A549 (cell line): ENCODE data around the gene KCNN2. TPM values are rescaled to one million over a fixed set of nuclear protein-coding genes. Genes with fewer than 3 reads are reported as not detected.

Experiments
- ATAC-seq, 2 experiments: fragments of 200-7000 bp in 1 of 2; fragments of >200 bp in 1 of 2; cut with Nextera tagmentation in 1 of 2; cut with Tn5 transposase in 1 of 2; 3 replicates each; pipeline versions ENCODE4 v1.8.0 to v1.9.1; 2018 to 2020; ENCODE audit warnings: mild to moderate bottlenecking in 1 of 2, moderate library complexity in 1 of 2
- CTCF ChIA-PET: fragments of 300-600 bp; sonication (Branson Sonifier 250); formaldehyde crosslinking; extraction: SDS; loops from one replicate; lab custom pipeline; 2021; ENCODE audit warnings: antibody characterized with exemption, inconsistent platforms; lab: Yijun Ruan, JAX
- POLR2A ChIA-PET: fragments of 350-600 bp; formaldehyde crosslinking; extraction: SDS; loops from one replicate; lab custom pipeline; 2021; ENCODE audit warnings: antibody characterized with exemption, inconsistent platforms; lab: Yijun Ruan, JAX
- DNase-seq, 2 experiments: peaks; one replicate each; pipeline versions ENCODE4 v3.0.0 to v3.0.0-alpha.2; 2011 to 2016; ENCODE audit warnings: low read depth in 1 of 2, low spot score in 1 of 2
- FAIRE-seq: peaks from 2 replicates; lab custom pipeline; 2011; peaks lifted over from hg19 to GRCh38; lab: Jason Lieb, UNC
- H3K27ac ChIP-seq, 2 experiments: fragments of >200 bp; sonication (Bioruptor Twin); formaldehyde crosslinking; 3 replicates each; pipeline ENCODE4 v1.5.1; 2016 to 2017
- H3K4me1 ChIP-seq: fragments of >200 bp; sonication (Bioruptor Twin); formaldehyde crosslinking; 3 replicates; pipeline ENCODE4 v1.6.1; 2016
- H3K4me2 ChIP-seq: fragments of >200 bp; sonication (Bioruptor Twin); formaldehyde crosslinking; 3 replicates; pipeline ENCODE4 v1.6.1; 2016
- H3K4me3 ChIP-seq: fragments of >200 bp; sonication (Bioruptor Twin); formaldehyde crosslinking; 3 replicates; pipeline ENCODE4 v1.5.1; 2016
- H3K9me3 ChIP-seq: fragments of >200 bp; sonication (Bioruptor Twin); formaldehyde crosslinking; 3 replicates; pipeline ENCODE4 v1.6.1; 2016
- ATOH8 ChIP-seq: fragments of 250-450 bp; sonication (Bioruptor Pico); IDR thresholded peaks from 2 replicates; pipeline ENCODE4 v1.5.0; 2020; ENCODE audit warnings: low read depth, mild to moderate bottlenecking, moderate library complexity
- BCL3 ChIP-seq: fragments of >200 bp; sonication (Bioruptor Twin); formaldehyde crosslinking; IDR thresholded peaks from 3 replicates; pipeline ENCODE4 v1.6.1; 2016
- CEBPB ChIP-seq, 2 experiments: fragments of >200 bp in 1 of 2; sonication (Bioruptor Twin) in 1 of 2; formaldehyde crosslinking in 1 of 2; IDR thresholded peaks; 2 replicates each; pipeline ENCODE4 v1.6.1; 2012 to 2016
- CHD2 ChIP-seq: fragments of 150-350 bp; IDR thresholded peaks from 2 replicates; pipeline ENCODE4 v1.6.1; 2014; ENCODE audit warnings: low read length; ENCODE audit not compliant: partially characterized antibody
- CHD4 ChIP-seq: fragments of 200-600 bp; sonication (generic); IDR thresholded peaks from 2 replicates; pipeline ENCODE4 v1.6.1; 2016; ENCODE audit warnings: antibody characterized with exemption, mild to moderate bottlenecking, borderline replicate concordance
- E2F6 ChIP-seq: IDR thresholded peaks from 2 replicates; pipeline ENCODE4 v1.6.1; 2012; ENCODE audit warnings: low read depth, borderline replicate concordance
- EHF ChIP-seq: fragments of 250-450 bp; sonication (Bioruptor Pico); IDR thresholded peaks from 2 replicates; pipeline ENCODE4 v1.5.0; 2020; ENCODE audit warnings: mild to moderate bottlenecking
- EHMT2 ChIP-seq: fragments of 200-600 bp; sonication (generic); IDR thresholded peaks from 2 replicates; pipeline ENCODE4 v1.6.1; 2016; ENCODE audit warnings: antibody characterized with exemption, low read depth, mild to moderate bottlenecking, moderate library complexity
- EP300 ChIP-seq, 2 experiments: fragments of >200 bp; sonication (Bioruptor Twin); formaldehyde crosslinking; IDR thresholded peaks; 2 replicates in 1 of 2; 3 replicates in 1 of 2; pipeline ENCODE4 v1.6.1; 2016 to 2017
- FOSL2 ChIP-seq, 2 experiments: fragments of 450-650 bp in 1 of 2; fragments of >200 bp in 1 of 2; sonication (Bioruptor Twin) in 1 of 2; formaldehyde crosslinking; IDR thresholded peaks; 2 replicates each; pipeline versions ENCODE4 v1.5.0 to v1.6.1; 2016 to 2020; ENCODE audit warnings: mild to moderate bottlenecking in 1 of 2, moderate library complexity in 1 of 2
- FOXS1 ChIP-seq: fragments of 250-450 bp; sonication (Bioruptor Pico); IDR thresholded peaks from 2 replicates; pipeline ENCODE4 v1.5.0; 2020; ENCODE audit warnings: mild to moderate bottlenecking, moderate library complexity
- GATA3 ChIP-seq: IDR thresholded peaks from 2 replicates; pipeline ENCODE4 v1.6.1; 2012; ENCODE audit warnings: borderline replicate concordance
- HDAC2 ChIP-seq: fragments of 200-600 bp; sonication (generic); IDR thresholded peaks from 2 replicates; pipeline ENCODE4 v1.6.1; 2016
- HEYL ChIP-seq: fragments of 250-450 bp; sonication (Bioruptor Pico); IDR thresholded peaks from 2 replicates; pipeline ENCODE4 v1.8.0; 2021; ENCODE audit warnings: mild to moderate bottlenecking, moderate library complexity
- HMGXB4 ChIP-seq: fragments of 250-450 bp; sonication (Bioruptor Pico); IDR thresholded peaks from 2 replicates; pipeline ENCODE4 v1.5.0; 2021; ENCODE audit warnings: mild to moderate bottlenecking, moderate library complexity, borderline replicate concordance
- HOXA7 ChIP-seq: fragments of 250-450 bp; sonication (Bioruptor Pico); IDR thresholded peaks from 2 replicates; pipeline ENCODE4 v1.5.0; 2020; ENCODE audit warnings: mild to moderate bottlenecking, moderate library complexity
- HOXB13 ChIP-seq: fragments of 250-450 bp; sonication (Bioruptor Pico); IDR thresholded peaks from 2 replicates; pipeline ENCODE4 v1.5.0; 2020; ENCODE audit warnings: low read depth, mild to moderate bottlenecking, moderate library complexity
- MAFK ChIP-seq: fragments of 450-650 bp; IDR thresholded peaks from 2 replicates; pipeline ENCODE4 v1.6.1; 2014; ENCODE audit not compliant: partially characterized antibody
- NR3C1 ChIP-seq: fragments of >200 bp; sonication (Bioruptor Twin); formaldehyde crosslinking; IDR thresholded peaks from 3 replicates; pipeline ENCODE4 v1.6.1; 2017
- POLR2A ChIP-seq: IDR thresholded peaks from 2 replicates; pipeline ENCODE4 v1.6.1; 2012; ENCODE audit warnings: mild to moderate bottlenecking, low read length
- POLR2AphosphoS2 ChIP-seq: conservative IDR thresholded peaks from 2 replicates; pipeline ENCODE4 v1.6.1; 2012; ENCODE audit warnings: low read length, improper control_type of control experiment, inconsistent platforms
- RARB ChIP-seq: fragments of 250-450 bp; sonication (Bioruptor Pico); IDR thresholded peaks from 2 replicates; pipeline ENCODE4 v1.8.0; 2021; ENCODE audit warnings: mild to moderate bottlenecking, moderate library complexity
- RCOR1 ChIP-seq: fragments of 150-350 bp; IDR thresholded peaks from 2 replicates; pipeline ENCODE4 v1.6.1; 2014; ENCODE audit warnings: antibody characterized with exemption, low read length, low read depth
- RFX5 ChIP-seq: fragments of 450-650 bp; IDR thresholded peaks from 2 replicates; pipeline ENCODE4 v1.7.1; 2014; ENCODE audit warnings: antibody characterized with exemption, mild to moderate bottlenecking, moderate library complexity
- TFCP2L1 ChIP-seq: fragments of 250-450 bp; sonication (Bioruptor Pico); IDR thresholded peaks from 2 replicates; pipeline ENCODE4 v1.5.0; 2021; ENCODE audit warnings: mild to moderate bottlenecking
- TP53 ChIP-seq: fragments of 250-450 bp; sonication (Bioruptor Pico); IDR thresholded peaks from 2 replicates; pipeline ENCODE4 v1.5.0; 2021; ENCODE audit warnings: mild to moderate bottlenecking, moderate library complexity
- USF2 ChIP-seq: fragments of 450-650 bp; IDR thresholded peaks from 2 replicates; pipeline ENCODE4 v1.6.1; 2014; ENCODE audit warnings: antibody characterized with exemption
- ZC3H11A ChIP-seq: fragments of 450-650 bp; IDR thresholded peaks from 2 replicates; pipeline ENCODE4 v1.6.1; 2014; ENCODE audit warnings: antibody characterized with exemption, mild to moderate bottlenecking
- ZFP36 ChIP-seq: fragments of 450-650 bp; IDR thresholded peaks from 2 replicates; pipeline ENCODE4 v1.6.1; 2014; ENCODE audit warnings: borderline replicate concordance; ENCODE audit not compliant: partially characterized antibody
- ZNF302 ChIP-seq: fragments of 250-450 bp; sonication (Bioruptor Pico); IDR thresholded peaks from 2 replicates; pipeline ENCODE4 v1.9.0; 2021; ENCODE audit warnings: inconsistent platforms, mild to moderate bottlenecking, moderate library complexity
- WGBS: methylation state at CpG from one replicate; pipeline ENCODE4 v1.1.6; 2017; ENCODE audit errors: missing lambda C conversion rate; 5-methylcytosine and 5-hydroxymethylcytosine counted together
- polyA plus RNA-seq, 4 experiments: library from polyadenylated mRNA; depleted of rRNA in 3 of 4; stranded (reverse); fragments of >200 nt; fragmentation: RNase III in 1 of 4; extraction: RNeasy Plus Mini Kit Qiagen cat#74134 plus additional on column Dnase treatment in 1 of 4; gene quantifications; 2 replicates in 3 of 4; 3 replicates in 1 of 4; pipeline ENCODE4 v1.2.3, GENCODE V29; 2011 to 2017

Gene KCNN2
- polyA plus RNA-seq, 2 of the 4 experiments (the other 2 are of a cell fraction): 0.04 to 0.06 TPM

GRCh38 chr5:114419067-114419388 is 57.2 kb downstream of the KCNN2 start:
- ChIA-PET POLR2A (no interaction called here), CTCF (no interaction called here)
- FAIRE-seq (no peak), DNase-seq (no peak), ATAC-seq (no peak)
- TF ChIP-seq TP53 (no peak), BCL3 (no peak), ZNF302 (CRISPR knock-in tag) (no peak), TFCP2L1 (CRISPR knock-in tag) (no peak), POLR2A (no peak), NR3C1 (no peak), E2F6 (no peak), RFX5 (no peak), RARB (no peak), HDAC2 (no peak), CEBPB (IDR thresholded peaks at IDR 0.05) (no peak), EP300 (IDR thresholded peaks at IDR 0.05) (no peak), CHD2 (no peak), GATA3 (no peak), EHF (no peak), EHMT2 (no peak), HOXA7 (CRISPR knock-in tag) (no peak), POLR2AphosphoS2 (no peak), ATOH8 (CRISPR knock-in tag) (no peak)
- no peaks in the 10 kb centered on the region for H3K4me1 ChIP-seq
- no peak overlapping the region for H3K27ac ChIP-seq
- no peak overlapping the region for H3K4me2 ChIP-seq
- 74% methylated on average over 1 of the region's 1 CpG for WGBS
- no peak overlapping the region for H3K4me3 ChIP-seq
- H3K9me3 ChIP-seq: no peaks in the 10 kb centered on the region

GRCh38 chr5:114419959-114420358 is 58.1 kb downstream of the KCNN2 start:
- no peak for DNase-seq
- no peaks in the 10 kb centered on the region for H3K4me1 ChIP-seq
- POLR2A ChIA-PET: no interaction called here
- no peak for FAIRE-seq
- H3K9me3 ChIP-seq: no peaks in the 10 kb centered on the region
- no peak for ATAC-seq
- no peak overlapping the region for H3K27ac ChIP-seq
- TF ChIP-seq HEYL (CRISPR knock-in tag) (no peak), ZFP36 (no peak), HOXB13 (no peak), FOXS1 (CRISPR knock-in tag) (no peak), ZNF302 (CRISPR knock-in tag) (no peak), TFCP2L1 (CRISPR knock-in tag) (no peak), RARB (no peak), RCOR1 (no peak), FOSL2 (IDR thresholded peaks at IDR 0.05) (no peak), FOSL2 (CRISPR knock-in tag; IDR thresholded peaks at IDR 0.05) (no peak), ZC3H11A (no peak), CHD4 (no peak), HMGXB4 (CRISPR knock-in tag) (no peak), EP300 (IDR thresholded peaks at IDR 0.05) (no peak), GATA3 (no peak), EHF (no peak), USF2 (no peak), CEBPB (IDR thresholded peaks at IDR 0.05) (no peak), HOXA7 (CRISPR knock-in tag) (no peak), MAFK (no peak), POLR2AphosphoS2 (no peak)
- H3K4me2 ChIP-seq: no peak overlapping the region
- CTCF ChIA-PET: interaction anchor here (2.3 kb wide), 1 partner anchor 30 kb away, joined by 5 read pairs; no protein-coding TSS in a partner anchor
- no peak overlapping the region for H3K4me3 ChIP-seq
